ENCODE measurements around the gene SFXN5.
A peak's percentile ranks its signal among the peaks of the same experiment; 100 is the strongest.

The SFXN5 gene

GRCh38 chr2:72917138-72917876 is 154.2 kb downstream of the SFXN5 start, which contains the start of gene EMX1 (continued):
- TF ChIP-seq, protein P1, sequence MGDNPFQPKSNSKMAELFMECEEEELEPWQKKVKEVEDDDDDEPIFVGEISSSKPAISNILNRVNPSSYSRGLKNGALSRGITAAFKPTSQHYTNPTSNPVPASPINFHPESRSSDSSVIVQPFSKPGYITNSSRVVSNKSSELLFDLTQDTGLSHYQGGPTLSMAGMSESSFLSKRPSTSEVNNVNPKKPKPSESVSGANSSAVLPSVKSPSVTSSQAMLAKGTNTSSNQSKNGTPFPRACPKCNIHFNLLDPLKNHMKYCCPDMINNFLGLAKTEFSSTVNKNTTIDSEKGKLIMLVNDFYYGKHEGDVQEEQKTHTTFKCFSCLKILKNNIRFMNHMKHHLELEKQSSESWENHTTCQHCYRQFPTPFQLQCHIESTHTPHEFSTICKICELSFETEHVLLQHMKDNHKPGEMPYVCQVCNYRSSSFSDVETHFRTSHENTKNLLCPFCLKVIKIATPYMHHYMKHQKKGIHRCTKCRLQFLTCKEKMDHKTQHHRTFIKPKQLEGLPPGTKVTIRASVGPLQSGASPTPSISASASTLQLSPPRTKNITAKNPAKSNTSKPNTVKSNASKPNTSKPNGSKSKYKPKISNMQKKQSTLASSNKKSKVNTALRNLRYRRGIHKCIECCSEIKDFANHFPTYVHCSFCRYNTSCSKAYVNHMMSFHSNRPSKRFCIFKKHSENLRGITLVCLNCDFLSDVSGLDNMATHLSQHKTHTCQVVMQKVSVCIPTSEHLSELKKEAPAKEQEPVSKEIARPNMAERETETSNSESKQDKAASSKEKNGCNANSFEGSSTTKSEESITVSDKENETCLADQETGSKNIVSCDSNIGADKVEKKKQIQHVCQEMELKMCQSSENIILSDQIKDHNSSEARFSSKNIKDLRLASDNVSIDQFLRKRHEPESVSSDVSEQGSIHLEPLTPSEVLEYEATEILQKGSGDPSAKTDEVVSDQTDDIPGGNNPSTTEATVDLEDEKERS (tag by site-specific recombination; IDR thresholded peaks at IDR 0.05), result no peak
- no peak for TF ChIP-seq ZNF324 (tag by site-specific recombination; IDR thresholded peaks at IDR 0.05)
- peak; percentile 36 for TF ChIP-seq ZBTB26 (tag by site-specific recombination; optimal IDR thresholded peaks at IDR 0.05)
- no peak for TF ChIP-seq ZXDB (tag by site-specific recombination; IDR thresholded peaks at IDR 0.05)
- TF ChIP-seq ZNF544 (tag by site-specific recombination; IDR thresholded peaks at IDR 0.05), result no peak
- peak; percentile 71 for TF ChIP-seq PRDM10 (tag by site-specific recombination; IDR thresholded peaks at IDR 0.05)
- peak; percentile 53; the same call in 1 of the 2 replicates for TF ChIP-seq KLF8 (tag by site-specific recombination; IDR thresholded peaks at IDR 0.05)
- peak; percentile 28; the same call in 1 of the 2 replicates for TF ChIP-seq KLF1 (tag by site-specific recombination; IDR thresholded peaks at IDR 0.05)
- TF ChIP-seq SP3 (tag by site-specific recombination; IDR thresholded peaks at IDR 0.05), result peak; percentile 55
- TF ChIP-seq ZNF23 (tag by site-specific recombination; IDR thresholded peaks at IDR 0.05; ENCODE audit: borderline replicate concordance), result no peak

- no peaks in the 10 kb centered on the region for H3K4me1 ChIP-seq (ENCODE audit: control insufficient read depth, insufficient read depth, low read length)
- H3K27ac ChIP-seq (ENCODE audit: extremely low read depth, low read depth, low read length), result no peak overlapping the region
- H3K9me3 ChIP-seq (ENCODE audit: control insufficient read depth, insufficient read depth, low read depth, low read length), result no peaks in the 10 kb centered on the region
- ChIA-PET CTCF (interaction anchor here (0.6 to 3.4 kb wide), 6 partner anchors 18 to 273 kb away, joined by 3 to 20 read pairs (median 8); partner anchors contain the start of gene SPR), POLR2A (interaction anchor here (1.3 to 1.9 kb wide), 3 partner anchors 14 to 30 kb away, joined by 3 to 9 read pairs (median 3); partner anchors contain the start of gene SPR)
- no peak overlapping the region for H3K4me3 ChIP-seq (ENCODE audit: low read depth, low read length)
- TF ChIP-seq YY1 (tag by site-specific recombination; IDR thresholded peaks at IDR 0.05) (no peak), ZNF24 (tag by site-specific recombination; IDR thresholded peaks at IDR 0.05) (no peak), ZFP37 (tag by site-specific recombination; IDR thresholded peaks at IDR 0.05) (no peak), ZXDB (tag by site-specific recombination; IDR thresholded peaks at IDR 0.05) (no peak), SCRT1 (tag by site-specific recombination; IDR thresholded peaks at IDR 0.05; ENCODE audit: borderline replicate concordance) (no peak), ZNF350 (tag by site-specific recombination; IDR thresholded peaks at IDR 0.05) (no peak)
- H3K36me3 ChIP-seq (ENCODE audit: control insufficient read depth in 2 of 2, insufficient read depth in 1 of 2, low read length in 2 of 2), result no peaks in the 10 kb centered on the region
These were observed 154.8 kb downstream of the SFXN5 start for GRCh38 chr2:72916743-72917137.

Measured in HEK293 (cell line).